Measurements from ENCODE around the gene IDI1.

GRCh38 chr10:1078668-1079067 is 29.7 kb upstream of the IDI1 start:
- TF ChIP-seq CTCF (IDR thresholded peaks at IDR 0.05) (no peak), POLR2A (IDR thresholded peaks at IDR 0.05) (no peak)
